Duodenal mucosa (tissue), 2 donors: ENCODE measurements around the gene CALN1.

Experiments used
- H3K27ac ChIP-seq: one replicate; pipeline ENCODE4 v1.7.0; 2013; ENCODE audit warnings: low read depth, low read length
- H3K27me3 ChIP-seq, 2 donors: one replicate each; pipeline ENCODE4 v1.7.0; 2013; ENCODE audit warnings: low read length in 2 of 2, control low read depth in 1 of 2; ENCODE audit not compliant: insufficient read depth in 2 of 2, control insufficient read depth in 1 of 2
- H3K36me3 ChIP-seq, 2 donors: one replicate each; pipeline ENCODE4 v1.7.0; 2013; ENCODE audit warnings: low read length in 2 of 2, control low read depth in 1 of 2; ENCODE audit not compliant: insufficient read depth in 2 of 2, control insufficient read depth in 1 of 2
- H3K4me1 ChIP-seq, 2 donors: one replicate each; pipeline ENCODE4 v1.7.0; 2013; ENCODE audit warnings: low read length in 2 of 2, control low read depth in 1 of 2; ENCODE audit not compliant: insufficient read depth in 2 of 2, control insufficient read depth in 1 of 2
- H3K4me3 ChIP-seq, 2 donors: one replicate each; pipeline ENCODE4 v1.7.0; 2013; ENCODE audit warnings: low read length in 2 of 2, low read depth in 1 of 2
- H3K9ac ChIP-seq, 2 donors: one replicate each; pipeline ENCODE4 v1.7.0; 2013; ENCODE audit warnings: low read length in 2 of 2, low read depth in 1 of 2
- H3K9me3 ChIP-seq, 2 donors: one replicate each; pipeline ENCODE4 v1.7.0; 2013; ENCODE audit warnings: low read length in 2 of 2, control low read depth in 1 of 2; ENCODE audit not compliant: control insufficient read depth in 1 of 2

The CALN1 gene

GRCh38 chr7:72307566-72307965, 104.6 kb downstream of the CALN1 start:
- H3K27ac ChIP-seq: no peak overlapping the region
- H3K27me3 ChIP-seq: no peaks in the 10 kb centered on the region
- no peaks in the 10 kb centered on the region for H3K9me3 ChIP-seq
- no peak overlapping the region for H3K4me3 ChIP-seq
- H3K4me1 ChIP-seq: no peaks in the 10 kb centered on the region
- H3K9ac ChIP-seq: no peak overlapping the region
- H3K36me3 ChIP-seq: no peaks in the 10 kb centered on the region

DNA sequence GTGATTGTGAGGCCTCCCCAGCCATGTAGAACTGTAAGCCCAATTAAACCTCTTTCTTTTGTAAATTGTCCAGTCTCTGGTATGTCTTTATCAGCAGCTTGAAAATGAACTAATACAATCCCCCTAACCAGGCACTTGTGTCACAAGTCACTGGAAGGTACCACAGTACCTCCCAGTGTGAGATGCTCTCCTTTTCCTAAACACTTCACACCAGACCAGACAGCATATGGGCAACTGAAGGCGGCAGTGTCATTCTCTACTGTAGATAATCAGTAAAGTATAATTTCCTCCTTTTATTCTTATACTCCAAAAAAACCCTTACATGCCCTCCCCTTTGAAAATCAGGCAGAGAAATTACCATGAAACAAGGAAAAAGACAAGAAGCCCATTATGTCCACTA, 113.2 kb downstream of the CALN1 start:
- no peaks in the 10 kb centered on the region for H3K4me1 ChIP-seq
- no peak overlapping the region for H3K27ac ChIP-seq
- H3K4me3 ChIP-seq: no peak overlapping the region
- no peaks in the 10 kb centered on the region for H3K9me3 ChIP-seq
- H3K9ac ChIP-seq: no peak overlapping the region
- no peaks in the 10 kb centered on the region for H3K27me3 ChIP-seq
- H3K36me3 ChIP-seq: no peaks in the 10 kb centered on the region

GRCh38 chr7:72298091-72298490, 114.0 kb downstream of the CALN1 start:
- Histone ChIP-seq H3K9me3 (peaks cover 0 to 2% of the 10 kb centered on the region in 2 donors), H3K36me3 (no peaks in the 10 kb centered on the region), H3K4me3 (no peak overlapping the region), H3K27ac (no peak overlapping the region), H3K4me1 (no peaks in the 10 kb centered on the region), H3K27me3 (no peaks in the 10 kb centered on the region), H3K9ac (no peak overlapping the region)

DNA sequence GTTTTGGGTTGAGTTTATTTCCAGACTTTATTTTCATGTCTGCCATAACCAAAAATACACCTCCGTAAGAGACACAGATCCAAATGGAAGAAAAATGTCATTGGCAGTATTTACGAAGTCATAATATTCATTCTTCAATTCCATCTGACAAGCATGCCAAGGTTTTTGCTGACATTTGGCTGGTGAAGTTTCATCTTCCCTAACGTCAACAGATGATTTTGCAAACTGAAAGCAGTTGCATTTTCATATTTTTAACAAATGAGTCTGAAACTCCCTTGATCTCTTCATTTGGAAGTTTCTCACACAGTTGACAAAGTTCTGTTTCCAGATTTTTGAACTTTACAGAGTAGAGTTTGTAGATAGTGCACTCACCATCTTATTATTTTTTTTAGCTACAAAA, 114.5 kb downstream of the CALN1 start:
- H3K36me3 ChIP-seq: no peaks in the 10 kb centered on the region
- H3K4me1 ChIP-seq: no peaks in the 10 kb centered on the region
- no peak overlapping the region for H3K4me3 ChIP-seq
- H3K9ac ChIP-seq: no peak overlapping the region
- H3K27me3 ChIP-seq: no peaks in the 10 kb centered on the region
- H3K27ac ChIP-seq: no peak overlapping the region
- peaks cover 0 to 2% of the 10 kb centered on the region in 2 donors for H3K9me3 ChIP-seq

DNA sequence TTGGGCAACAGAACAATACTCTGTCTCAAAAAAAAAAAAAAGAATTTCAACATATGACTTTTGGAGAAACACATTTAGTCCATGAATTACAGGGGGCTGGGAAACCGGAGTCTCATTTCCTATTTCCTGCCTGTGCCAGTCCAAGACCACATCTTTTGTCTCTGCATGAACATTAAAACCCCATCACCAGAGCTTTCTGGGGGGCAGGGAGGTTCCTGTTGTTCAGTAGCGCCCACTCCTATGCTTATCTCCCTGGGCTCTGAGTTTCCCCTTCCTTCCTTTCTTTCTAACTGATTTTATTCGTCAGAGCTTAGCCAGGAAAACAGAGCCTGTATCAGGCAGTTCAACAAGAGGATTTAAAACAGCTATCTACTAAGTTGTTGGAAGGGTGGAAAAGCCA, 119.3 kb downstream of the CALN1 start:
- Histone ChIP-seq H3K27ac (no peak overlapping the region), H3K36me3 (no peaks in the 10 kb centered on the region), H3K9me3 (peaks cover 9 to 10% of the 10 kb centered on the region in 2 donors), H3K4me3 (no peak overlapping the region), H3K27me3 (no peaks in the 10 kb centered on the region), H3K4me1 (no peaks in the 10 kb centered on the region), H3K9ac (no peak overlapping the region)

- Histone ChIP-seq H3K4me1 (no peaks in the 10 kb centered on the region), H3K9ac (no peak overlapping the region), H3K27me3 (no peaks in the 10 kb centered on the region), H3K9me3 (peaks cover 9 to 10% of the 10 kb centered on the region in 2 donors), H3K27ac (no peak overlapping the region), H3K4me3 (no peak overlapping the region), H3K36me3 (no peaks in the 10 kb centered on the region)
Observed at GRCh38 chr7:72292118-72292517, 120.0 kb downstream of the CALN1 start.

- H3K36me3 ChIP-seq: no peaks in the 10 kb centered on the region
- H3K4me1 ChIP-seq: no peaks in the 10 kb centered on the region
- no peak overlapping the region for H3K27ac ChIP-seq
Observed at GRCh38 chr7:72286519-72286918, 125.6 kb downstream of the CALN1 start.

DNA sequence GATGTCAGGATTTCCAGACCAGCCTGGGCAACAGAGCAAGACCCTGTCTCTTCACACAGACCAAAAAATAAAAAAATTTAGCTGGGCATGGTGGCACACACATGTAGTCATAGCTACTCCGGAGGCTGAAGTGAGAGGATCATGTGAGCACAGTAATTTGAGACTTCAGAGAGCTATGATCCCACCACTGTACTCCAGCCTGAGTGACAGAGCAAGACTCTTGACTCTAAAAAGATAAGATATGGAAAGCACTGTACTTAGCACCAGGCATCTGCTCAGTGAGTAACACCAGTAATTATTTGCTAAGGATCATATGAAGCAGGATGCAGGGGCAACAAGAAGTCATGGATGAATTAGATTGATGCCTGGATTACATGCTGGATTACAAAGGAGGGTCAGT, 128.8 kb downstream of the CALN1 start:
- Histone ChIP-seq H3K4me3 (no peak overlapping the region), H3K27ac (no peak overlapping the region), H3K27me3 (no peaks in the 10 kb centered on the region), H3K9me3 (peaks cover 4 to 13% of the 10 kb centered on the region in 2 donors), H3K4me1 (no peaks in the 10 kb centered on the region), H3K9ac (no peak overlapping the region), H3K36me3 (no peaks in the 10 kb centered on the region)

More at GRCh38 chr7:72286519-72286918, 125.6 kb downstream of the CALN1 start:
- Histone ChIP-seq H3K9me3 (peaks cover 9% of the 10 kb centered on the region in 2 donors), H3K9ac (no peak overlapping the region), H3K4me3 (no peak overlapping the region), H3K27me3 (no peaks in the 10 kb centered on the region)

DNA sequence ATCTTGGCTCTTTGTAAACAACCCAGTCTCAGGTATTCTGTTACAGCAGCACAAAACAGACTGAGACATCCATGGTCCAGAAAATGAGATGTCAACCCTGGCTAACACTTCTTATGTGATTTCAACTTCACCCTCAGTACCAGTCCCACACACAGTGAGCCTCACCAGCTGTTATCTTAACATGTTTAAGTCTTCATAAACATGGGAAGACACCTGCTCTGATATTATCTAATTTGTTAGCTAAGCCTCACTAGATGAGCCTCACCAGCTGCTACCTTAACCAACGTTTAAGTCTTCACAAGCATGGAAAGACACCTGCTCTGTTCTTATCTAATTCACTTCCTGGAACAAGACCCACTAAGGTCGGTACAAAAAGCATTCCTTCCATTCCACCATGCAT, 130.8 kb downstream of the CALN1 start:
- Histone ChIP-seq H3K36me3 (no peaks in the 10 kb centered on the region), H3K4me3 (no peak overlapping the region), H3K9me3 (peaks cover 8 to 21% of the 10 kb centered on the region in 2 donors), H3K4me1 (no peaks in the 10 kb centered on the region), H3K27ac (no peak overlapping the region), H3K27me3 (no peaks in the 10 kb centered on the region), H3K9ac (no peak overlapping the region)

DNA sequence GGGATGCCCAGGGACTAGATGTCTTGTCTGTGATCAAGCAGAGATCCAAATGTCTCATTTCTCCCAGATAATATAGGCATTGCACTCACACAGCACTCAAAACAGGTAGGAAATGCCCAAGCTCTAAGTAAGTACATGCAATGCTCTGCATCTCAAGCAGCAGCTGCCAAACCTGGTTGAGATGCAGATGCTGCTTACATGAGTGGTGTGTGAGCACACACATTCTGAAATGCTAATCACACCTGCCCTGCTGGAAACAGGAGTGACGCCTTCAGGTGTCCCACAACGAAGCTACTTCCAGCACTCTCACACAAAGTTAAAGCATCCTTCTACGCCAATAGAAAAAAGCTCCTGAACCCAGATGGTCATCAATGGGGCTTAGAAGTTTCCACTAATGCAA, 132.9 kb downstream of the CALN1 start:
- no peaks in the 10 kb centered on the region for H3K4me1 ChIP-seq
- H3K27ac ChIP-seq: no peak overlapping the region

GRCh38 chr7:72278550-72278949, 133.6 kb downstream of the CALN1 start:
- Histone ChIP-seq H3K27ac (no peak overlapping the region), H3K4me3 (no peak overlapping the region), H3K4me1 (no peaks in the 10 kb centered on the region), H3K9ac (no peak overlapping the region), H3K36me3 (no peaks in the 10 kb centered on the region), H3K9me3 (peaks cover 12 to 23% of the 10 kb centered on the region in 2 donors), H3K27me3 (no peaks in the 10 kb centered on the region)

More for the DNA sequence above, 132.9 kb downstream of the CALN1 start:
- no peak overlapping the region for H3K9ac ChIP-seq
- no peaks in the 10 kb centered on the region for H3K27me3 ChIP-seq
- H3K36me3 ChIP-seq: no peaks in the 10 kb centered on the region
- H3K4me3 ChIP-seq: no peak overlapping the region
- peaks cover 12 to 24% of the 10 kb centered on the region in 2 donors for H3K9me3 ChIP-seq
